NCI-H2196 (cell line): ENCODE data around the gene NDUFA11.
A peak's percentile ranks its signal among the peaks of the same experiment; 100 is the strongest.
"Not testable (repeated sequence)": the region's sequence is repeated elsewhere in the genome, so short reads cannot be mapped to it uniquely, and the experiment has no call there.

Experiments
- DNase-seq: peaks from one replicate; lab custom pipeline; 2025; ENCODE audit not compliant: unreplicated experiment; lab: John Stamatoyannopoulos, UW

The NDUFA11 gene

DNA sequence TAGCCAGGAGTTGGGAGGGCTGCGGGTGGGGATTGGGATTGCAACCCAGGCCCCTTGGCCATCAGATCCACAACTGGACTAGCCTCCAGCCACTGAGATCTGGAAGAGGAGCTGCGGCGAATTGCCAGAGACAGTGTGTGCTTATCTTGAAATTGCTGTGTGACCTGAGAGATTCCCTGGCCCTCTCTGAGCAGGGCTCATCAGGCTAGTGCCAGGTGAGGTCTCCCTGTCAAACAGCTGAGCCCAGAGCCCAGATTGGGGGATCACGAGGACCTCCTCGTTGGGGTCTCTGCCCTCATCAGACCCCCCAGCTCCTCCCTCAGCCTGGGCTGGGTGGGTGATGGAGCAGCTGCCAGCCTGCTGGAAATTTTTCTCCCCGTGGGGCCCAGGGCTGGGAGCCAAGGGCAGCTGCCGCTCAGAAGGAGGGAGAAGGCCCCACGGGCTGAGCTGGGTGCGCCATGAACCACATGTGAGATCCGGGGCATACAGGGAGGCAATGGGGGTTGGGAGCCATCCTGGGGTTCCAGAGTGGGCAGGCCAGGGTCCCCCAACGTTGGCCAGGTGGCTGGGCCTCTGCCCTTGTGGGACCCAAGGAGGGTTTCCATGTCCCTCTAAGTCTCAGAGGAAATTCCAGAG is 40.4 kb downstream of the NDUFA11 start:
- DNase-seq, result no peak

GRCh38 chr19:5857203-5858081 is 46.1 kb downstream of the NDUFA11 start:
- no peak for DNase-seq

- DNase-seq, result not testable (repeated sequence)
These were observed 48.4 kb downstream of the NDUFA11 start for GRCh38 chr19:5855151-5855550.

GRCh38 chr19:5854121-5854520 is 49.5 kb downstream of the NDUFA11 start:
- not testable (repeated sequence) for DNase-seq

GRCh38 chr19:5851302-5851701 is 52.3 kb downstream of the NDUFA11 start, which contains the start of gene FUT3:
Gene FUT3, minus strand, starts transcription at chr19:5851449.
- peak; percentile 19 for DNase-seq

GRCh38 chr19:5850743-5851293 is 52.8 kb downstream of the NDUFA11 start:
- DNase-seq, result peak; percentile 40

- DNase-seq, result no peak
These were observed 53.4 kb downstream of the NDUFA11 start for GRCh38 chr19:5850189-5850588.

DNA sequence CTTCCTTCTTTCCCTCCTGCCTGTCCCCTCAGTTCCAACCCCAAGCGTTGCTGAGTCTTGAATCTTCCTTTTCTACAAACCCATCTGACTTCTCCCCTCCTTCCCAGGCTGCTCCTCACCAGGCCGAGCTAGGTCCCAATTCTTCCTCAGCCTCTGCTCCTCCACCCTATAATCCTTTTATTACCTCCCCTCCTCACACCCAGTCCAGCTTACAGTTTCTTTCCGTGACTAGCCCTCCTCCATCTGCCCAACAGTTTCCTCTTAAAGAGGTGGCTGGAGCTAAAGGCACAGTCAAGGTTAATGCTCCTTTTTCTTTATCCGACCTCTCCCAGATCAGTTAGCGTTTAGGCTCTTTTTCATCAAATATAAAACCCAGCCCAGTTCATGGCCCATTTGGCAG is 55.0 kb downstream of the NDUFA11 start:
- not testable (repeated sequence) for DNase-seq

GRCh38 chr19:5847846-5848245 is 55.7 kb downstream of the NDUFA11 start:
- DNase-seq, result not testable (repeated sequence)
